HG03103 (cell line): ENCODE measurements around the gene C1orf146.
"Not testable (repeated sequence)": the region's sequence is repeated elsewhere in the genome, so short reads cannot be mapped to it uniquely, and the experiment has no call there.

Source experiments
- ATAC-seq: cut with Tn5 transposase; IDR thresholded peaks from one replicate; pipeline ENCODE4 v1.9.1; 2021; ENCODE audit warnings: low read depth; ENCODE audit not compliant: unreplicated experiment

Gene C1orf146, protein sequence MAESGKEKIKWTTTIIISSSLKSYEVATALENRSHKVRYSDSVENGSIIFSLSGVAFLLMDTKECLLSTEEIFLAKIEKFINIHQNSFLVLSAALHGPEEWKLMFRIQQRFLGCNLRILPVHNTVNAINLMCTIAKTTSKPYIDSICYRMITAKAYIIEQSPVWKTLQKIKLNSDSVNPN

DNA sequence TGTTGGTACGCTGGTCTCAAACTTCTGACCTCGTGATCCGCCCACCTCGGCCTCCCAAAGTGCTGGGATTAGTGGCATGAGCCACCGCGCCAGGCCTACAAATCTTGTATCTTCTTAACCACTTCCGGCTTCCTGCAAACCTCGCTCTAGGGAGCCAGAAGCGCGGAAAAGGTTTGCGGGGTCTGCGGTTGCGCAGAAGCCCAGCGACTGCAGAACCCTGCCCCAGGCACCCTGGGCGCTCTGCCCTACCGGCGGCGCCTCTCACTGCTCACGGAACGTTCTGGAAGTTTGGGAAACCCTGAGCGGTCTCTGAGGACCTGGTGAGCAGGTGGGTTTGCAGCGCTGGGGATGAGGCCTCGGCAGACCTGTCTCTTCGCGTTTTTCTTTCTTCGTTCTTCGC is at the start of gene C1orf146:
Gene C1orf146 (plus strand): TSS at position 195 of the 400 bp plus-strand sequence. CDS start 13,506 bp downstream, outside the sequence.
- no peak for ATAC-seq

DNA sequence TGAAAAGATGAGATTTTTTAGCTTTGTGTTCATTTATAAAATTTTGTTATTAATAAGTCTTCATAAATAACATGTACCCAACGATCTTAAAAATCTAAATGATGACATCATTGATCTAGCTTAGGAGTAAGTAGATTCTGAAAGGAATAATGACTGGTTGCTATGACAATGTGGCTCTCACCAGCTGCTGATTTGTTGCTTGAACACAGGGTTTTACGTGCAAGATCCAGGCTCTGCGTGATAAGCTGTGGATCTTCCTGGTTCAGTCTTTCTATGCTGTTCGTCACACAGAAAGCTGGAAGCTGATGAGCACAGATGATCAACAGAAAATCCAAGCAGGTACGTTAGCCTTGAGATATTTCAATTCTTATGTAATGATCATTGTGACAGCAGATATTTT is 49.1 kb upstream of the C1orf146 start:
- ATAC-seq, result no peak

DNA sequence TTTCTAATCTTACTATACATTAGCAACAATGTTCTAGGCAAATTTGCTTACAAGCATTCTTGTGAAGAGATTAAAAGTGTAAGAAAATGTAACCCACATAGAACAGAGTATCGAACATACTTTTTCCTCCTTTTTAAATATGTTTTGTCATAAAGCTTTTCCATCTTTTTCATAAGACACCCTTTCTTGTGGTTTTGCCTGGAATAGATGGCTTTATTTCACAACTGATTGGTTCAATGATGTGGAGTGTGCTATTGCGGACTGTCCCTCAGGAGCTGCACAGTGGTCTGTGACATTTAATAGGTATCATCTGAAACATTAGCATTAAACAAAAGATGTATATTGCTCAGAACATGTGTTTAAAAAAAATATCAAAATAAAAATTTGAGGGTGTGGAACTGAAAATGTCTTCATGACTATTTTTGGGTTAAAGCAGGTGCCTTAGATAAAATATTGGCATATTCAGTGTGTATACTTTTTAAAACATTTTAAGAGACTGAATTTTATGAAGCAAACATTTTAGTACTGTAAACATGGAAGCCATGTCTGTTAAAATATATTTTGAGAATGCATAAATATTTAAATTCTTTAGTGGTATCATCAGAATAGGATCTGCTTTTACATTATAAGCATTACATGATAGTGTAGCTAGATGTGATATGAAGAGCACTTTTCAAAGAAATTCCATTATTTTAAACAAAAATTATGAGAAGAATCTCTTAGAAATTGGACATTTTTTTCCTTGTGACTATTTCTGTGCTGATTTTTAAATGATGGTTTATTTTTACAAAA is 48.3 kb upstream of the C1orf146 start:
- no peak for ATAC-seq

DNA sequence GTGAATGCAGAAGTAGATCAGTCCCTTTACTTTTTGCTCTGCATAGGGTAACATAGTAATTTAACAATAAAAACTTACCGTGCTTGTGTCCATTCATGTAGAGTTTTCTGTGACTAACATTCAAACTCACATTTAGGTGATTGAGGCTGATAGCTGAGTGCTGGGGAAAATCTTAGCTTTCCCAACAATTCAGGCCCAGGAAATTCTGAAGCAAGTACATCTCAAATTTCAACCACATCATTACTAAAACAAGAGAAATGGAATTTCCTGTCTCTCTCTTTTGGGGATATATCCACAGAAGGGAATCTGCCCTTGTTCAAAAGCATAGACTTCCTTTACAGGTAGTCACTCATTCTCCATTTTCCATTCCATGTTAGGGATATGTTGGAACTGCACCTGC is 33.1 kb upstream of the C1orf146 start:
- no peak for ATAC-seq

DNA sequence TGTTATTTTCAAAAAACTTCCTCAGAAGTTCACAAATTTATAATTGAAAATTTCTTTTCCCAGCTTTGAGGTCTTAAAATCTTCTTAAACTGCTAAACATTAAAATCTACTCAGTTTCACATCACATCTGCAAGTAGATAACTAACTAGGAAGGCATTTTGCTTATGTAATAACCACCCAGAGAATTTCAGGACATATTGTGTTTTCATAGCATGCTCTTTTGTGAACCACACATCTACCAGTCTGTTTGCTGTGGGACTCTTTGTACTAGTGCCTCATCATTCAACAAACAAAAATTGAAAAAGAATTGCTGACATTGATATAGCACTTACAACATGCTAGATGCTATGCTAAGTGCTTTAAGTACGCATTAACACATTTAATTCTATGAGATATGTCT is 31.6 kb upstream of the C1orf146 start:
- ATAC-seq, result no peak

DNA sequence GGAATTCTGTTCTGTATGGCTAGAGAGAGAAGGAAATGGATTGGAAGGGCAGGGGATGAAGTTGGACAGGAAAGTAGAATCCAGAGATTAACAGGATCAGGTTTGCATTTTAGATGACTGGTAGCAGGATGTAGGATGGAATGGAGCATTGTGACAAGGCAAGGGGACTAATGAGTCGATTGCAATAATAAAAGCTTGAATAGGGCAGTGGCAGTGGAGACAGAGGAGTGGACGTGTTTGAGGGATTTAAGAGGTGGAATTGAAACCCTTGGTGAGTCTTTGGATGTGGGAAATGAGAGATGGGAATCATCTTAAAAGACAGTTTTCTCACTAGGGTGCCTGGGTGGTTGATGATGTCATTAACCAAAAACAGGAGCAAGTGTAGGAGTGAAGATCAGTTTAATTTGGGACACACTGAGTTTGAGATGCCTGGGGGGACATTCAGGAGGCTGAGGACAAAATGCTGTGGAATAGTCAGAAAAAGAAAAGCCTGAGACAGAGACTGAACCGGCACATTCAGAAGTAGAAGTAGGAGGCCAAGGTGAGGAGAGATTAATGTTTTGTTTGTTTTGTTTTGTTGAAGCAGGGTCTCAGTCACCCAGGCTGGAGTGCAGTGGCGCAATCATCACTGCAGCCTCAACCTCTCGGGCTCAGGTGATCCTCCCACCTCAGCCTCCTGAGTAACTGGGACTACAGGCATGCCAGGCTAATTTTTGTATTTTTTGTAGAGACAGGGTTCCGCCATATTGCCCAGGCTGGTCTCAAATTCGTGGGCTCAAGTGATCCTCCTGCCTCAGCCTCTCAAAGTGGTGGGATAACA is 29.1 kb upstream of the C1orf146 start:
- ATAC-seq, result no peak

DNA sequence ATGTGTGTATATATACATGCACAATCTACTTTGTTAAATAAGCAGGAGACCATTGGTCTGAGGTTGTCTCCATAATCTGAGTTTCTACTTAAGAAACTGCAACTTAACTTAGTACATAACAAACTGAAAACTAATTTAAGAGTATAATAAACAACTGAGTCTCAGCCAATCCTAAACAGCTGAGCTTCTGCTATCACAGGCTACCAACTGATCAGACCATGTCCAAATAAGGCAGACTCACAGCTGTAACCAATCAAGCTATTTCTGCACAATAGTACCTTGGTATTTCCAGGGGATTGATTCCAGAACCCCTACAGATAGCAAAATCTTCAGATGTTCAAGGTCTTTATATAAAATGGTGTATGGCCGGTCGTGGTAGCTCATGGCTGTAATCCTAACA is 26.0 kb upstream of the C1orf146 start:
- no peak for ATAC-seq

DNA sequence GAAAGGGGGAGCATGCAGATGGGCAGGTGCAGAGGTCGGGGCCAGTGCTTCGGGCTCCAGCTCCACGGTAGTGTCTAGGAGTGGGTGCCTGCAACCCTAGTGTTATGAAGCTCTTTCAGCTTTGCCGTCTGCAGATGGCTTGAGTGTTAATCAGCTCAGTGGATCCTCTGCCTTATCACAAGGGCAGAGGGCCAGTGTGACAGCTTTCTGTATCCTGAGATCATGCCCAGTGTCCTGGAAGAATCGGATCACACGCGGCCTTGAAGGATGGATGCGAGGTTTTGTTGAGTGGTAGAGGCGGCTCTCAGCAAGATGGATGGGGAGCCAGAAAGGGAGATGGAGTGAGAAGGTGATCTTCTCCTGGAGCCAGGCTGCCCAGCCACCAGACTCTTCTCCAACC is 25.5 kb upstream of the C1orf146 start:
- ATAC-seq, result no peak

DNA sequence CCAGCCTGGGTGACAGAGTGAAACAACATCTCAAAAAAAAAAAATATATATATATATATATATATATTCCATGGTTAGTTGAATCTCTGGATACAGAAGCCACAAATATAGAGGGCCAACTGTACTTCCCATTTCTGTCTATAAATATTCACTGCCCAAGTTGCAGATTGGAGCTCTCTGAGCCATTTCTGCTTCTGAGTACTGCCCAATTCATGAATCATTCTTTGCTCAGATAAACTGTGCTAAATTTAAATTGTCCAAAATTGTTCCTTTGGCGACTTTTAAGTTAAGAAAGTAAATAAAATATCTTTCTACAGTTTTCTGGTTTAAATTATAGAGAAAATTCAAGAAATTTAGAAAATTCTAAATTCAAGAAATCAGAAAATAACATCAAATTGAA is 23.2 kb upstream of the C1orf146 start:
- no peak for ATAC-seq

DNA sequence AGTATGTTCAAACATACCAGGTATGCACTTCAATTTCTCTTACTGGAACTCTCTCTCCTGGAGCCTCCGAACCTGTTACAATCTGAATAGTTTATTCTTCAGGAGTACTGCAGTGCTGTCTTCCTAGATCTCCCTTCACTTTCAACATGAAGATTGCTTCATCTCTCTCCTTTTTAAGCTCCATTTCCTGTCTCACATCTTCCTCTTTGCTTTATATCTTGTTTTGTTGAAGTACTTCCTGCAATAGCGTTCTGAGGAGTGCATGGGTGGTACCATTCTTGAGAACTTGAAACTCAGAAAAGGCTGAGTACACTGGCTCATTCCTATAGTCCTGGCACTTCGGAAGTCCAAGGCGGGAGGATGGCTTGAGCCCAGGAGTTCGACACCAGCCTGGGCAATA is 15.7 kb upstream of the C1orf146 start:
- ATAC-seq, result no peak

DNA sequence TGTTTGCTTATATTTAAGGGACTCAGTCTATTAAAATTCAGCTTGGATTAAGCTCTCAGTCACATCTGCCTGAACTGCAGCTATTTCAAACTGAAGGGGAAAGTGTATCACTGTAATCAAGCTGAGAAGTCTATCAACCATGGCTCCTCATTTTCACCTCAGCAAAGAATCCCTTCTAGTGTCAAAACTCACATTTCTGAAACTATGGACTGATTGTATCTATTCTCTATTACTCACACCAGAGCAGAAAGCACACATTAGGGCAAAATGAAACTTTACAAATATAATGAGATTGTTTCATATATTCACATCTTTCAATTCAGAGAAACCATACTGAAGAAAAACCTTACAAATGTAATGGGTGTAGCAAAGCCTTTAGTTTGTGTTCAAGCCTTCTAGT is 14.6 kb upstream of the C1orf146 start:
- ATAC-seq, result no peak

DNA sequence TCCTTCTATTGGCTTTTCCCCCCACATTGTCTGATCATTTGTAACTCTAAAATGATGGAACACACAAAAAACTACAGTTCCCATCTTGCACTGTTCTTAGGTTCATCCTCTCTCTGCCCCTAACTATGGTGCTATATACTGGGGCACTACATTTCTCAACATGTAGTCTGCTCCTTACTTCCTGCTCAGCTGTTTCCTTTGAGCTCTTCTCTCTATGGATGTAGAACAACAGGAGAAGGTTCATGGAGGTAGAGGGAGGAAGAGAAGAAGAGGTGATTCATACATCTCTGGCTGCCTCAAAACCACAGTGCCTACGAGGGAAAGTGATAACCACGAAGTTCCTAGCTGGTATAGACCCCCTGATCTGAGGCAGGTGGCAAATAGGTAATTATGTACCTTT is 7.0 kb upstream of the C1orf146 start:
- no peak for ATAC-seq

DNA sequence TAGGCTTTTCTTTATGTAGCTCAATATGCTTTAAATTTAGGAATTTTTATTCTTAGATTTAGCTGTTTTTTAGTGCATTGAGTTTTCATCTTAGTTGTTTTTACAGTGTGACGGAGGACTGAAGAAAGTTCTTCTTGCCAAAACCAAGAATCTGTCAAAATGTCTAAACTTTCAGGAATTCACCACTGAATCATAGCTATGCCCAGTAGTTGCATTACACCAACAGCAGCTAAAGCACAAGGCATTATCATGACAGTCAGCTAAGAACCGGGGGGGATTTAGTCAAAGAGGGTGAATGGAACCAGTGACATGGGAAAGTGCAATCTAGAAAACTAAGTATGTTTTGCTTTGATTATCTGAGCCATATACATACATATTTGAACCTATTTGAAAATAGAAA is 6.5 kb upstream of the C1orf146 start:
- no peak for ATAC-seq

DNA sequence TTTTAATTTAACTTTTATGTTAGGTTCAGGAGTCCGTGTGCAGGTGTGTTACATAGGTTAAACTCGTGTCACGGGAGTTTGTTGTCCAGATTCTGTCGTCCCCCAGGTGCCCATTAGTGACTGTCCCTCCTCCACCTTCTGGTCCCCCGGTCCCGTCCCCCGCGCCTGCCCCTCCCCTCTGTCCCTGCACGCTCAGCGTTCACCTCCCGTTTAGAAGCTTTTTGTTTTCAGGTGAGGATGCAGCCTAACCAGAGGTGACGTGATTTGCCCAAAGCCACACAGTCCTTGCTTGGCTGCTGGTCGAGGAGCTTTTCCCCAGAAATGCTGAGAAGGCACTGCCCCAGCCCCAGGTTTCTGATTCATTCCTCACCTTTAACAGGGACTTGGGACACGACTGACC is 844 bp downstream of the C1orf146 start:
- ATAC-seq, result no peak

DNA sequence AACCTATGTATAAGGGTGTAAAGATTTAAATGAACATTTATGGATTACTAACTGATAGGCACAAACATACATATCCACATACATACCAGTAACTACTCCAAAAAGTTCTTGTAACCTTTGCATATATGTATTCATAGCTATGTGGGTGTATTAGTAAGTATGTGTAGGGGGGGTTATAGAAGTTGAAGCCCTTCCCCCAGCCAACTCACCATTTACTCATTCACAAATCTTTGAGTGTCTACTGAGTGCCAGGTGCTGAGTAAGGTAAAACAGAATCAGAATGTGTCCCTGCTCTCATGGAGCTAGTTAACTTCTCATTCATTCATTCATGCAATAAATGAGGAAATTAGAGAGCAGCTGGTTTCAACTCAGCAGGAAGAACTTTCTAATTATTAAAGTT is 1.3 kb downstream of the C1orf146 start:
- no peak for ATAC-seq

DNA sequence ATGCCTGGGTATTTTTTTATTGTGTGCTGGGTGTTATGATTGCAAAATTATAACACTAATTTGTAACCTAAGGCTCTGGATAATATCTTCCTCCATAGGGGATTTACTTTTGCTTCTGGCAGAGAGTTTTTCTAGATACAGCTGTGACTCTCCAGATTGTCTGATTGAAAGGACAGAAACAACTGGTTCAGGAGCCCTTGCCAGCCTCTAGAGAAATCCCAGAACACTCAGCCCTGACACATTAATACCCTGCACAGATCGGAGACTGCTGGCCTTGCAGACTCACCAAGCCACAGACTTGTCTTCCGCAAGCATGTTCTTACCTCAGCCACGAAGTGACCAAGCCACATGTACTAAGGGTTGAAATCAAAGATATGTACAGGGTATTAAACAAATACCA is 10.7 kb downstream of the C1orf146 start:
- no peak for ATAC-seq

DNA sequence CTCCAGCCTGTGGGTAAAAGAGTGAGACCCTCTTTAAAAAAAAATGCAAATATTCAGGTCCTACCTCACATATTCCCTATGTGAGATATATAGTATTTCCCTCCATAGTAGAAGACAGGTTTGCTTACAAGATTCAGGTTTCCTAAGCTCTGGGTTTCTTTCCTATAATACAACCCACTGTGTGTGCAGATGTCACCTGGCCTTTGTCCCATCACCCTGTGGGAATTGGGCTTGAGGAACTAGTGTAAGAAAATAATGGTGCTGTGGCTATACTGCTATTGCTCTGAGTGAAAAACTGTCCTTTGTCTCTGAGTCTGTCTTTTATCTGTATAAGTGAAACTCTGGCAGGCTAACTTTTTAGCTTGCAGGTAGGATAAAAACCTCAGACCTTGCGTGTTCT is 13.0 kb downstream of the C1orf146 start:
- no peak for ATAC-seq

DNA sequence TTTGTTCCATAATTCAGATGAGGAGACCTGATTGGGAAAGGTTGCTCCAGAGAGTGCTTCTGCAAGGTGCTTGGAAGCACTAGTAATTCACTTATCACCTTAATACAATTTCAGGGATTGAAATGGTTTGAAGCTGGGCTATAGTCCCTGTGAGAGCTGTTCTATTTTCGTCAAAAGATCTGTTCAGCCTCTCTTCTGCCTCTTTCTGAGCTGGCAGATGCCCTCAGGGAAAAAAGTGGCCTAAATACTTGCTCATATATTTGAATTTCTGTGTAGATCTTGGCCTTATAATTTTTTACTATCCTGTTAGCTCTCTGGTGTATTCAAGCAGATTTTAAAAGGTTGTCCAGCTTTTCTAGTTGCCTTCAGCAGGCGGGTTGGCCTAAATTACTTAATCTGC is 22.3 kb downstream of the C1orf146 start:
- ATAC-seq, result no peak

DNA sequence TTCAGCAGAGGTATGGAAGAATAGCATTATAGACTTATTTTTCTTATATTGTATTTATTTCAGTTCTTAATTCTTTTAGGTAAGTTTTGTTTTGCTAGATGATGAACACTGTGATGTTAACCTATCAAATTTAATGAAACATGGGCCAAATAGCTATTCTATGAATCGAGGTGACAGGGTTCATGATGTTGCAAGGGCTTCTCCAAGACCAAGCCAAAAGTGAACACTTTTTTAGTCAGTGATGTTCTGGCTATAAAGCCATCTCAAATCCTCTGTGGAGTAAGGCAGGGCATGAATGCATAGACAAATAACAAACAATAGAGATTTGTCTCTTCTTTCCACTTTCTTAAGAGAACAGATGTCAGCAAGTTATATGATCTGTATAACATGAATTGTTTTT is 26.7 kb downstream of the C1orf146 start:
- no peak for ATAC-seq

DNA sequence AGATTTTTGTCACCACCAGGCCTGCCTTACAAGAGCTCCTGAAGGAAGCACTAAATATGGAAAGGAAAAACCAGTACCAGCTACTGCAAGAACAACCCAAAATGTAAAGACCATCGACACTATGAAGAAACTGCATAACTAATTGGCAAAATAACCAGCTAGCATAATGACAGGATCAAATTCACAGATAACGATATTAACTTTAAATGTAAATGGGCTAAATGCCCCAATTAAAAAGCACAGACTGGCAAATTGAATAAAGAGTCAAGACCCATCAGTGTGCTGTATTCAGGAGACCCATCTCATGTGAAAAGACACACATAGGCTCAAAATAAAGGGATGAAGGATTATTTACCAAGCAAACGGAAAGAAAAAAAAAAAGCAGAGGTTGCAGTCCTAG is 37.0 kb downstream of the C1orf146 start:
- ATAC-seq, result not testable (repeated sequence)

DNA sequence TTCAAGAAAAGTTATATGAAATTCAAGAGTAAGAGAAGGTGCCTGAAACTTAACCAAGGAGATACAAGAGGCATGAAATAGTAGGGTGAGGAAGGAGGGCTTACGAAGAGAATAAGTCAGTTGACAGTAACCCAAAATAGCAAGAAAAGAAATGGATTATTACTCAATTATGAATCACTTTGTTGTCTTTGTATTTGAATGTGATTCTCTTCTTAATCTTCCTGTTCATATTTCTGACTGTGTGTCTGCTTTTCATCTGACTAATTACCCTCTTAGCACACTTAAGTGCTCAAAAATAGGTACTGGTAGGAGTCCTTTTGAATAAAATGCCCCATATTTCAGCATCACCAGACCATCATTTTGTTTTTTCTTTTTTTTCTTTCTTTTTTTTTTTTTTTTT is 41.6 kb downstream of the C1orf146 start:
- ATAC-seq, result no peak

DNA sequence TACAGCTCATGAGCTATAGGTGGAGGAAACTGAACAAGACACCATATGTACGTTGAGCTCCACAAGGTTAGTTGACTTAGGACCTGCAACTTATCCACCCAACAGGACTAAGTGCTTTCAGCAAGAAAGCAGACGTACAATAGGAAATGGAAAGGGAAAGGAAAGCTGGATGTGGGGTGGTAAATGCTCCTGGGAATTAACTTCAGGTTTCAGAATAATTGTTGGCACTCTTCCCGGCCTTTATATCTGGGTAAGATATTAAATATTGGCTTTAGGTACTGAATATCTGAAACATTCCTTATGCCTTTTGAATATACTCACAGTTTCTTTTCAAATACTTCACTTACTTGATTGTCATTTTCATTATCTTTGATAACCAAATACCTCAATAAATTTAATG is 44.8 kb downstream of the C1orf146 start:
- ATAC-seq, result no peak
